ENCODE measurements around the gene MICAL3.

GRCh38 chr22:17997456-17997855, 26.9 kb downstream of the MICAL3 start:
- TF ChIP-seq CTCF (IDR thresholded peaks at IDR 0.05) (no peak), POLR2A (IDR thresholded peaks at IDR 0.05) (no peak)

All from testis (tissue), 2 donors.